ENCODE results near the gene CHAT.

- no peak for TF ChIP-seq CTCF (IDR thresholded peaks at IDR 0.05; ENCODE audit: low read length)
- no peak for TF ChIP-seq EZH2 (optimal IDR thresholded peaks at IDR 0.05; ENCODE audit: low read depth, low read length)
These were observed 49.3 kb upstream of the CHAT start for GRCh38 chr10:49564461-49565009.
